ENCODE results near the gene SH2D4B.

The SH2D4B gene

DNA sequence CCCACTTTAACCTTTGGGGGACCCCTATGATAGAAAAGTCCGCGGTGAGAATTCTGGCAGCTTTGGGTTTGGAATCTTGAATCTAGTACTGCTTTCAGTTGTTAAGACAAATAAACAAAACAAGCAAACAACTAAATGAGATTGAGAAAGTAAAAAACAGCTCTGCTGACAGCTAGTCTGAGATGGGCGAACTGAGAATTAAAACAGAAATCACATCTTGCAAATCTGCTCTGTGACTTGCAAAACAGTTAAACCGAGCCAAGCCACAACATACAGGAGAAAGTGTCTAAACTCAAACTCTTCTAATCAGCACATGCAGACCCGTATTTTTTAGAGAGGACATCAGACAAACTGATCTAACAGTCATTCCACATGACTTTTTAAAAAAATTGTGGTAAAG, 110.4 kb downstream of the SH2D4B start:
- H3K27me3 ChIP-seq (ENCODE audit: insufficient read depth, poor library complexity, severe bottlenecking) = peaks cover 2% of the 10 kb centered on the region
- no peak overlapping the region for H3K4me3 ChIP-seq (replicated peaks; ENCODE audit: insufficient read depth, low read length)
- H3K27ac ChIP-seq (replicated peaks) = no peak overlapping the region
- DNase-seq (ENCODE audit: low read depth in 1 of 2, low spot score in 1 of 2) = no peak
- no peak for TF ChIP-seq POLR2AphosphoS5 (IDR thresholded peaks at IDR 0.05; ENCODE audit: low read depth)
- TF ChIP-seq, protein P1, sequence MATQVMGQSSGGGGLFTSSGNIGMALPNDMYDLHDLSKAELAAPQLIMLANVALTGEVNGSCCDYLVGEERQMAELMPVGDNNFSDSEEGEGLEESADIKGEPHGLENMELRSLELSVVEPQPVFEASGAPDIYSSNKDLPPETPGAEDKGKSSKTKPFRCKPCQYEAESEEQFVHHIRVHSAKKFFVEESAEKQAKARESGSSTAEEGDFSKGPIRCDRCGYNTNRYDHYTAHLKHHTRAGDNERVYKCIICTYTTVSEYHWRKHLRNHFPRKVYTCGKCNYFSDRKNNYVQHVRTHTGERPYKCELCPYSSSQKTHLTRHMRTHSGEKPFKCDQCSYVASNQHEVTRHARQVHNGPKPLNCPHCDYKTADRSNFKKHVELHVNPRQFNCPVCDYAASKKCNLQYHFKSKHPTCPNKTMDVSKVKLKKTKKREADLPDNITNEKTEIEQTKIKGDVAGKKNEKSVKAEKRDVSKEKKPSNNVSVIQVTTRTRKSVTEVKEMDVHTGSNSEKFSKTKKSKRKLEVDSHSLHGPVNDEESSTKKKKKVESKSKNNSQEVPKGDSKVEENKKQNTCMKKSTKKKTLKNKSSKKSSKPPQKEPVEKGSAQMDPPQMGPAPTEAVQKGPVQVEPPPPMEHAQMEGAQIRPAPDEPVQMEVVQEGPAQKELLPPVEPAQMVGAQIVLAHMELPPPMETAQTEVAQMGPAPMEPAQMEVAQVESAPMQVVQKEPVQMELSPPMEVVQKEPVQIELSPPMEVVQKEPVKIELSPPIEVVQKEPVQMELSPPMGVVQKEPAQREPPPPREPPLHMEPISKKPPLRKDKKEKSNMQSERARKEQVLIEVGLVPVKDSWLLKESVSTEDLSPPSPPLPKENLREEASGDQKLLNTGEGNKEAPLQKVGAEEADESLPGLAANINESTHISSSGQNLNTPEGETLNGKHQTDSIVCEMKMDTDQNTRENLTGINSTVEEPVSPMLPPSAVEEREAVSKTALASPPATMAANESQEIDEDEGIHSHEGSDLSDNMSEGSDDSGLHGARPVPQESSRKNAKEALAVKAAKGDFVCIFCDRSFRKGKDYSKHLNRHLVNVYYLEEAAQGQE (IDR thresholded peaks at IDR 0.05; ENCODE audit: insufficient replicate concordance, low read depth) = no peak
- no peak for TF ChIP-seq GABPA (IDR thresholded peaks at IDR 0.05; ENCODE audit: low read depth)
- TF ChIP-seq, protein P2, sequence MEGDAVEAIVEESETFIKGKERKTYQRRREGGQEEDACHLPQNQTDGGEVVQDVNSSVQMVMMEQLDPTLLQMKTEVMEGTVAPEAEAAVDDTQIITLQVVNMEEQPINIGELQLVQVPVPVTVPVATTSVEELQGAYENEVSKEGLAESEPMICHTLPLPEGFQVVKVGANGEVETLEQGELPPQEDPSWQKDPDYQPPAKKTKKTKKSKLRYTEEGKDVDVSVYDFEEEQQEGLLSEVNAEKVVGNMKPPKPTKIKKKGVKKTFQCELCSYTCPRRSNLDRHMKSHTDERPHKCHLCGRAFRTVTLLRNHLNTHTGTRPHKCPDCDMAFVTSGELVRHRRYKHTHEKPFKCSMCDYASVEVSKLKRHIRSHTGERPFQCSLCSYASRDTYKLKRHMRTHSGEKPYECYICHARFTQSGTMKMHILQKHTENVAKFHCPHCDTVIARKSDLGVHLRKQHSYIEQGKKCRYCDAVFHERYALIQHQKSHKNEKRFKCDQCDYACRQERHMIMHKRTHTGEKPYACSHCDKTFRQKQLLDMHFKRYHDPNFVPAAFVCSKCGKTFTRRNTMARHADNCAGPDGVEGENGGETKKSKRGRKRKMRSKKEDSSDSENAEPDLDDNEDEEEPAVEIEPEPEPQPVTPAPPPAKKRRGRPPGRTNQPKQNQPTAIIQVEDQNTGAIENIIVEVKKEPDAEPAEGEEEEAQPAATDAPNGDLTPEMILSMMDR (IDR thresholded peaks at IDR 0.05; ENCODE audit: insufficient read depth, low read length) = no peak
- no peak for TF ChIP-seq SPI1 (IDR thresholded peaks at IDR 0.05; ENCODE audit: borderline replicate concordance, low read depth)

DNA sequence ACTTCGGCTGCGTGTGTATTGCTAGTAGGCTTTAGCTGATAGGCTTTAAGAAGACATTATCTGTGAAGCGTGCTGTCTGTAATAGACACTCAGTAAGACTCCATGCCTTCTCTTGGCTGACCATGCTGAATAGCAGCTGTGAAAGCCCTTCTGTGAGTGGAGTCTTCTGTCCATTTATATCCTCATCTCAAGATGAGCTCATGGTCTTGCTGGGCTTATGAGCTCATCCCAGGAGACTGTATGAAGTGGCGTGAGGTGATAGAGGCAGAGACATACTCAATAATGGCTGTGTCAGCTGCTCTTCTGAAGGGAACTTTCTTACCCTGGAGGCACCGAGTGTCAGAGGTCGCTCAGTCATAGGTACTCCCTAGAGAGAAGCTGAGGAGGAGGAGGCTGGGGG, 111.5 kb downstream of the SH2D4B start:
- H3K27ac ChIP-seq (replicated peaks) = no peak overlapping the region
- no peak overlapping the region for H3K4me3 ChIP-seq (replicated peaks; ENCODE audit: insufficient read depth, low read length)
- no peak for DNase-seq (ENCODE audit: low read depth in 1 of 2, low spot score in 1 of 2)
- H3K27me3 ChIP-seq (ENCODE audit: insufficient read depth, poor library complexity, severe bottlenecking) = peaks cover 2% of the 10 kb centered on the region
- TF ChIP-seq, protein P1 (IDR thresholded peaks at IDR 0.05; ENCODE audit: insufficient replicate concordance, low read depth) = no peak
- TF ChIP-seq, protein P2 (IDR thresholded peaks at IDR 0.05; ENCODE audit: insufficient read depth, low read length) = no peak
- TF ChIP-seq GABPA (IDR thresholded peaks at IDR 0.05; ENCODE audit: low read depth) (no peak), POLR2AphosphoS5 (IDR thresholded peaks at IDR 0.05; ENCODE audit: low read depth) (no peak), SPI1 (IDR thresholded peaks at IDR 0.05; ENCODE audit: borderline replicate concordance, low read depth) (no peak)

DNA sequence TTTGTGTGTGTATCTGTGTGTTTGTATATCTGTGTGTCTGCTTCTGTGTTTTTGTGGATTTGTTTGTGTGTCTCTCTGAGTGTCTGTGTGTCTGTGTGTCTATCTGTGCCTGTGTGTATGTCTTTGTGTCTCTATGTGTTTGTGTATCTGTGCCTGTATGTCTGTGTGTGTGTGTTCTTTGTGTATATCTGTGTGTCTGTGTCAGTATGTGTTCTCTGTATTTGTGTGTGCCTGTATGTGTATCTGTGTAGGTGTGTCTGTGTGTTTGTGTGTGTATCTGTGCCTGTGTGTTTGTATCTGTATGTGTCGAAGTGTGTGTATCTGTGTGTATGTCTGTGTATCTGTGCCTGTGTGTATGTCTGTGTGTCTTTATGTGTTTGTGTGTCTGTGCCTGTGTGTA, 118.2 kb downstream of the SH2D4B start:
- no peak for TF ChIP-seq SPI1 (IDR thresholded peaks at IDR 0.05; ENCODE audit: borderline replicate concordance, low read depth)
- TF ChIP-seq GABPA (IDR thresholded peaks at IDR 0.05; ENCODE audit: low read depth) = no peak
- TF ChIP-seq, protein P2 (IDR thresholded peaks at IDR 0.05; ENCODE audit: insufficient read depth, low read length) = no peak
- TF ChIP-seq POLR2AphosphoS5 (IDR thresholded peaks at IDR 0.05; ENCODE audit: low read depth) = no peak
- TF ChIP-seq, protein P1 (IDR thresholded peaks at IDR 0.05; ENCODE audit: insufficient replicate concordance, low read depth) = no peak
- H3K4me3 ChIP-seq (replicated peaks; ENCODE audit: insufficient read depth, low read length) = no peak overlapping the region
- H3K27ac ChIP-seq (replicated peaks) = no peak overlapping the region
- DNase-seq (ENCODE audit: low read depth in 1 of 2, low spot score in 1 of 2) = no peak
- H3K27me3 ChIP-seq (ENCODE audit: insufficient read depth, poor library complexity, severe bottlenecking) = no peaks in the 10 kb centered on the region

All from HL-60 (cell line).